ENCODE measurements around the gene RERE. TPM values are rescaled to one million over a fixed set of nuclear protein-coding genes. Genes with fewer than 3 reads are reported as not detected.

Gene RERE
- polyA plus RNA-seq, 1 of the 3 experiments (the other 2 are of a cell fraction): 8.1 TPM

- CTCF ChIA-PET: no interaction called here
These were observed 910 bp upstream of the RERE start for GRCh38 chr1:8818325-8818775.

GRCh38 chr1:8816831-8817411 is 519 bp downstream of the RERE start:
- Histone ChIP-seq H3K27ac (ENCODE audit: low read depth in 2 of 2, low read length in 1 of 2) (peak overlapping the region; percentile 88 to 95), H3K4me3 (ENCODE audit: low read depth in 2 of 2, low read length in 1 of 2) (peak overlapping the region; percentile 82 to 90), H3K9me2 (no peaks in the 10 kb centered on the region), H3K27me3 (ENCODE audit: insufficient read depth) (no peaks in the 10 kb centered on the region), H3K9ac (peak overlapping the region; percentile 98), H2AFZ (ENCODE audit: low read depth) (peak overlapping the region; percentile 86), H3F3A (replicated peaks; ENCODE audit: insufficient read depth) (peaks cover 26% of the 10 kb centered on the region), H3K79me2 (ENCODE audit: insufficient read depth) (peaks cover 54% of the 10 kb centered on the region), H4K20me1 (ENCODE audit: insufficient read depth) (no peaks in the 10 kb centered on the region; the same call in 1 of the 2 replicates), H3K4me1 (ENCODE audit: control insufficient read depth in 1 of 2, insufficient read depth in 2 of 2, low read depth in 1 of 2, low read length in 1 of 2) (peaks cover 15 to 16% of the 10 kb centered on the region in 2 experiments; a peak in 3 of 4 replicates), H3K4me2 (peak overlapping the region; percentile 95), H3K9me3 (no peaks in the 10 kb centered on the region), H3K36me3 (replicated peaks in 1 of 2; ENCODE audit: control insufficient read depth in 1 of 2, insufficient read depth in 2 of 2, low read length in 1 of 2) (no peaks in the 10 kb centered on the region)
- no peak for TF ChIP-seq EP300 (IDR thresholded peaks at IDR 0.05; ENCODE audit: borderline replicate concordance in 1 of 2, low read depth in 1 of 2, low read length in 1 of 2)
- TF ChIP-seq RXRA (IDR thresholded peaks at IDR 0.05; ENCODE audit: borderline replicate concordance, low read depth): no peak
- no peak for TF ChIP-seq RAD21 (IDR thresholded peaks at IDR 0.05; ENCODE audit: low read length)
- TF ChIP-seq MXI1 (IDR thresholded peaks at IDR 0.05; ENCODE audit: low read depth, low read length): peak; percentile 29; the same call in 1 of the 2 replicates
- TF ChIP-seq FOSL2 (IDR thresholded peaks at IDR 0.05; ENCODE audit: borderline replicate concordance, low read depth): no peak
- 0 out of 2 replicates have a peak, but pooled peaks have one; percentile 0 for TF ChIP-seq TCF12 (IDR thresholded peaks at IDR 0.05)
- no peak for TF ChIP-seq FOXJ3 (CRISPR knock-in tag; IDR thresholded peaks at IDR 0.05)
- no peak for TF ChIP-seq PBX3 (IDR thresholded peaks at IDR 0.05)
- POLR2A ChIA-PET: interaction anchor here (0.6 to 1.5 kb wide), 8 partner anchors 11 to 330 kb away, joined by 3 to 12 read pairs (median 4); no protein-coding TSS in a partner anchor
- CTCF ChIA-PET: interaction anchor here (0.6 to 3.5 kb wide), 5 partner anchors 9 to 91 kb away, joined by 4 to 23 read pairs (median 4); no protein-coding TSS in a partner anchor
- WGBS (ENCODE audit: low lambda C conversion rate): under 1% methylated on average over 22 of the region's 41 CpGs
- peak; percentile 65 for DNase-seq

More at GRCh38 chr1:8818325-8818775, 910 bp upstream of the RERE start:
- no peaks in the 10 kb centered on the region for H3K27me3 ChIP-seq (ENCODE audit: insufficient read depth)
- H3K79me2 ChIP-seq (ENCODE audit: insufficient read depth): peaks cover 40% of the 10 kb centered on the region
- H3K36me3 ChIP-seq (replicated peaks in 1 of 2; ENCODE audit: control insufficient read depth in 1 of 2, insufficient read depth in 2 of 2, low read length in 1 of 2): no peaks in the 10 kb centered on the region
- peak overlapping the region; percentile 64 to 90 for H3K4me3 ChIP-seq (ENCODE audit: low read depth in 2 of 2, low read length in 1 of 2)
- peaks cover 28% of the 10 kb centered on the region for H3F3A ChIP-seq (replicated peaks; ENCODE audit: insufficient read depth)
- no peaks in the 10 kb centered on the region for H3K9me3 ChIP-seq
- no peaks in the 10 kb centered on the region; the same call in 1 of the 2 replicates for H4K20me1 ChIP-seq (ENCODE audit: insufficient read depth)
- WGBS (ENCODE audit: low lambda C conversion rate): 22% methylated on average over 4 of the region's 4 CpGs
- peak; percentile 31; the same call in 1 of the 2 replicates for TF ChIP-seq FOSL2 (IDR thresholded peaks at IDR 0.05; ENCODE audit: borderline replicate concordance, low read depth)
- no peak for TF ChIP-seq REST (IDR thresholded peaks at IDR 0.05; ENCODE audit: low read depth, low read length)
- TF ChIP-seq NFIC (IDR thresholded peaks at IDR 0.05; ENCODE audit: borderline replicate concordance): 0 out of 2 replicates have a peak, but pooled peaks have one; percentile 5
- no peak for TF ChIP-seq CHD2 (IDR thresholded peaks at IDR 0.05; ENCODE audit: low read length, partially characterized antibody)
- peak overlapping the region; percentile 85 for H2AFZ ChIP-seq (ENCODE audit: low read depth)
- H3K9me2 ChIP-seq: no peaks in the 10 kb centered on the region
- H3K27ac ChIP-seq (ENCODE audit: low read depth in 2 of 2, low read length in 1 of 2): peak overlapping the region; percentile 88 to 93
- POLR2A ChIA-PET: no interaction called here
- H3K4me2 ChIP-seq: peak overlapping the region; percentile 66
- H3K9ac ChIP-seq: peak overlapping the region; percentile 75
- H3K4me1 ChIP-seq (ENCODE audit: control insufficient read depth in 1 of 2, insufficient read depth in 2 of 2, low read depth in 1 of 2, low read length in 1 of 2): peaks cover 17 to 26% of the 10 kb centered on the region in 2 experiments; a peak in 3 of 4 replicates
- DNase-seq: no peak

Measured in SK-N-SH (cell line).